Ectodermal cell (in vitro differentiated cells): Measurements from ENCODE around the gene PCCA.

Source experiments
- H3K27ac ChIP-seq: 2 replicates; pipeline ENCODE4 v1.7.0; 2013; ENCODE audit warnings: mild to moderate bottlenecking, low read depth, low read length; ENCODE audit not compliant: insufficient read depth, poor library complexity, severe bottlenecking
- H3K27me3 ChIP-seq: 2 replicates; pipeline ENCODE4 v1.7.0; 2013; ENCODE audit warnings: mild to moderate bottlenecking, low read length; ENCODE audit not compliant: insufficient read depth, control insufficient read depth, poor library complexity, severe bottlenecking
- H3K36me3 ChIP-seq: one replicate; pipeline ENCODE4 v1.7.0; 2013; ENCODE audit warnings: low read length; ENCODE audit not compliant: control insufficient read depth, insufficient read depth
- H3K4me1 ChIP-seq: one replicate; pipeline ENCODE4 v1.7.0; 2013; ENCODE audit warnings: low read length; ENCODE audit not compliant: control insufficient read depth, insufficient read depth
- H3K4me3 ChIP-seq: 2 replicates; pipeline ENCODE4 v1.7.0; 2013; ENCODE audit warnings: low read depth, low read length, control low read depth; ENCODE audit not compliant: insufficient read depth
- H3K9me3 ChIP-seq: 2 replicates; pipeline ENCODE4 v1.7.0; 2013; ENCODE audit warnings: mild to moderate bottlenecking, low read length, moderate library complexity; ENCODE audit not compliant: control insufficient read depth
- WGBS, 2 experiments: methylation state at CpG; one replicate each; pipeline ENCODE4 v1.1.7; 2013; ENCODE audit warnings: missing lambda C conversion rate in 2 of 2; 5-methylcytosine and 5-hydroxymethylcytosine counted together

Gene PCCA

GRCh38 chr13:100230769-100231149 is 141.9 kb downstream of the PCCA start:
- no peaks in the 10 kb centered on the region for H3K36me3 ChIP-seq
- WGBS, 2 experiments = 88 to 90% methylated on average over 3 of the region's 3 CpGs
- H3K4me1 ChIP-seq = peaks cover 9% of the 10 kb centered on the region
- H3K4me3 ChIP-seq = no peak overlapping the region
- H3K27ac ChIP-seq = no peak overlapping the region
- H3K27me3 ChIP-seq = no peaks in the 10 kb centered on the region
- no peaks in the 10 kb centered on the region for H3K9me3 ChIP-seq

GRCh38 chr13:100231176-100231575 is 142.3 kb downstream of the PCCA start:
- 92 to 98% methylated on average over 3 of the region's 3 CpGs for WGBS, 2 experiments
- Histone ChIP-seq H3K4me3 (no peak overlapping the region), H3K27me3 (no peaks in the 10 kb centered on the region), H3K27ac (peak overlapping the region; percentile 16), H3K36me3 (no peaks in the 10 kb centered on the region), H3K4me1 (peaks cover 9% of the 10 kb centered on the region), H3K9me3 (no peaks in the 10 kb centered on the region)

GRCh38 chr13:100234006-100234405 is 145.1 kb downstream of the PCCA start:
- Histone ChIP-seq H3K27me3 (no peaks in the 10 kb centered on the region), H3K36me3 (no peaks in the 10 kb centered on the region), H3K4me3 (no peak overlapping the region), H3K9me3 (no peaks in the 10 kb centered on the region), H3K4me1 (peaks cover 9% of the 10 kb centered on the region), H3K27ac (peak overlapping the region; percentile 45)
- WGBS, 2 experiments = 36 to 53% methylated on average over 3 to 4 of the region's 4 CpGs

DNA sequence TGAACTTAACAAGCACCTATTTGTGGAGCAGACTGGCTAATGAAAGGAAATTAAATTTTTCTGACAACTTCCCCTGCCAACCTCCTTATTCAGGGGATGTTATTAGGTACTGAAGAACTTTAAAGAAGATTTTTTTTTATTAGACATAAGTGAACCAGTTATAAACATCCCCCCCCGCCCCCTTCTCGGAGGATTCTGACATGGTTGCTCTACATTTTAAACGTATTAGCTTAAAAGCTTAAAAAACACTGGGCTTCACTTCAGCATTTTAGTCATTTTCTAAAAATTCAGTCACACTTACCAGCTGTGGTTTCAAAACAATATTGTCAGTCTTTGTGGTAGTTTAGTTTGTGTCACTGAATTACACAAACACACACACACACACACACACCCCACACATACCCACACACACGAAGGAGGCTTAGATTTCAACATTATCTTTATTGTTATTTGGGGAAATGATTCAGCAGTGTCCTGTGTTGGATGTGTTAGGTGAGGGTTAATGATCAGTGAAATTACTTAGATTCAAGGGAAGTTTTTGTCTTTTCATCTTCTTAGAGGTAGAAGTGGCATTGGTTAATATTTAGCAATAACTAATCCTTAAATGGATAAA is 145.7 kb downstream of the PCCA start:
- Histone ChIP-seq H3K27ac (peak overlapping the region; percentile 45), H3K9me3 (no peaks in the 10 kb centered on the region), H3K27me3 (no peaks in the 10 kb centered on the region), H3K36me3 (no peaks in the 10 kb centered on the region), H3K4me1 (peaks cover 9% of the 10 kb centered on the region), H3K4me3 (no peak overlapping the region)
- 52 to 83% methylated on average over 3 of the region's 4 CpGs for WGBS, 2 experiments

- 82 to 91% methylated on average over 5 of the region's 5 CpGs for WGBS, 2 experiments
- Histone ChIP-seq H3K27me3 (no peaks in the 10 kb centered on the region), H3K36me3 (no peaks in the 10 kb centered on the region), H3K9me3 (no peaks in the 10 kb centered on the region), H3K4me3 (no peak overlapping the region), H3K27ac (no peak overlapping the region), H3K4me1 (peaks cover 9% of the 10 kb centered on the region)
These were observed 146.5 kb downstream of the PCCA start for GRCh38 chr13:100235311-100235901.

DNA sequence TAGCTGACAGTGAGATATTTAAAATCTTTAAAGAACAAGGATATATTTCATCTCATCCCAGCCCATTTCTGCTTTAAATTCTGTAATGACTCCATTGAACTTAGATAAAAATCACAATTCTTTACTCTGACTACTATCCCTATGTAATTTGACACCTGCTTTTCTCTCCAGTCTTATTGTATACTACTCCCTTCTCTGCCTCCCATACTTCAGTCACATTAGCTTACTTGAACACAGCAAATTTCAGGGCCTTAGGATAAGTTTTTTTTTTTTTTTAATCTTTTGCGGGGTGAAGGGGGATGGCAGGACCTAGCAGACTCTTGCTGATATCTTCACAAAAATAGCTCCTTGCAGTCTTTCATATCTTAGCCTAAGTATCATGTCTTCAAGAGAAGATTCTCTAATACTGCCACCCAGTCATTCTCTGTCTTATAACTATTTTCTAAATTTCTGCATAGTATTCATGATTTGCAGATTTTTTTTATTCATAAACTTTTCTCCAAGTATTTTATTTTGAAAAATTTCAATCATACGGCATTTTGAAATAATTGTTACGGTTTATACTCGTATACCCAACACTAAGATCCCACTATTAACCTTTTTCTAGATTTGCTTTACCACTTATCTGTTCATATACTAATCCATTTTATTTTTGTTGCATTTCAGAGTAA is 151.4 kb downstream of the PCCA start:
- H3K27me3 ChIP-seq = no peaks in the 10 kb centered on the region
- H3K4me3 ChIP-seq = no peak overlapping the region
- no peak overlapping the region for H3K27ac ChIP-seq
- WGBS, 2 experiments = 90 to 92% methylated on average over 4 of the region's 4 CpGs
- H3K4me1 ChIP-seq = no peaks in the 10 kb centered on the region
- H3K9me3 ChIP-seq = no peaks in the 10 kb centered on the region
- no peaks in the 10 kb centered on the region for H3K36me3 ChIP-seq

DNA sequence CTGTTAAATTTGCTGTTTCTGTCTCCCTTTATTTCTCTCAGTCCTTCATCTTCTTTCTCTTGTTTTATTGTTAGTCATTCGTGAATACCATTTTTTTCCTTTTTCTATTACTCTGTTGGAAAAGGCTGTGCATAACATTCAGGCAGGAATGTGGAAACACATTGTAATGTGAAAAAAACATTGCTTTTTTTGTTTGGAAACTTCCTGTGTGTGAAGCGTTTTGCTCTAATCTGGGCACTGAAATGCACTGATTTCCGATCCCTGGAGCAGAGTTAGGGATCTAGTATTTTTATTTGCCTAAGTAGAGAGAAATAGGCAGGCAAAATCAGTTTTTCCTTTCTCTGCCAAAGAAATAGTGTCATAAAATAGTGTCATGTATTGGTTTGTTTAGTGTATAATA is 155.5 kb downstream of the PCCA start:
- Histone ChIP-seq H3K4me1 (no peaks in the 10 kb centered on the region), H3K27me3 (no peaks in the 10 kb centered on the region)
- 62 to 66% methylated on average over 2 to 3 of the region's 3 CpGs for WGBS, 2 experiments

DNA sequence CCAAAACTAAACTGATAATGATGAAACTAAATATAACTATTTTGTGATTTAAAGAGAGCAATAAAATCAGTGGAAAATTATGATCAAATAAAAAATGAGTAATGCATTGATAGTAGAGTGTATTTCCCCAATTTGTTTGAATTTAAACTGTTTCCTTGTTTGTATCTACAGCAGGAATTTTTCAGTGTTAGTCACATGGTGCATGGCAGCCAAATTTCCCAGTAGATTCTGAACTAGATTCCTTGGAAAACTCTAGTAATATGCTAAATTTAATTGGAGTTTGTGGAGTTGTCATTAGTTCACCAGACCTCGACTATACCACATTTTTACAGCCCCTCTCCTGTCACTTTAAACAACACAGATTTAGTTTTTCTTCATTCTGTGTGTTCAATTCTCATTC is 156.2 kb downstream of the PCCA start:
- H3K27me3 ChIP-seq = no peaks in the 10 kb centered on the region
- no peaks in the 10 kb centered on the region for H3K36me3 ChIP-seq
- H3K4me3 ChIP-seq = no peak overlapping the region
- 100% methylated on average over 1 of the region's 1 CpG; no CpG with 5 or more reads in 1 of the 2 experiments for WGBS, 2 experiments
- H3K9me3 ChIP-seq = no peaks in the 10 kb centered on the region
- H3K27ac ChIP-seq = no peak overlapping the region
- no peaks in the 10 kb centered on the region for H3K4me1 ChIP-seq

More for the DNA sequence above, 155.5 kb downstream of the PCCA start:
- Histone ChIP-seq H3K9me3 (no peaks in the 10 kb centered on the region), H3K36me3 (no peaks in the 10 kb centered on the region), H3K4me3 (no peak overlapping the region), H3K27ac (no peak overlapping the region)

DNA sequence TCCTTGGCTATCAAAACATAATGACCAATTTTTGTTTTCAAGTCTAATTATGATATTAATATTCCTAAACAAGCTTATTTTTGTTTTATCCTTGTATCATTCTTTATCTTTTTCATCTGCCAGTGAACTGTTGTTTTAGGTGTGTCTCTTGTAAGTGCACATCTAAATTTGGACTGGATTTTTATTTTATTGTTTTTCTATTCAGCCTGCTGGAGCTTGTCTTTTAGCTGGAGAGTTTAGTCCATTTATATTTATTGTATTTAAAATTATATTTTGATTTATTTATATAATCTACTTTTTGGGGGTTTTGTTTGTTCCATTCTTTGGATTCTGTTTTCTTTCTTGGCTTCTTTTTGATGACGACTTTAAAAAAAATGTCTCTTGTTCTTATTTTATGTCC is 159.0 kb downstream of the PCCA start:
- Histone ChIP-seq H3K36me3 (no peaks in the 10 kb centered on the region), H3K27ac (no peak overlapping the region), H3K27me3 (no peaks in the 10 kb centered on the region), H3K4me1 (no peaks in the 10 kb centered on the region), H3K4me3 (no peak overlapping the region), H3K9me3 (no peaks in the 10 kb centered on the region)
- WGBS, 2 experiments = 100% methylated on average over 1 of the region's 1 CpG; no CpG with 5 or more reads in 1 of the 2 experiments

GRCh38 chr13:100254002-100254401 is 165.1 kb downstream of the PCCA start:
- no peaks in the 10 kb centered on the region for H3K4me1 ChIP-seq
- H3K4me3 ChIP-seq = no peak overlapping the region
- H3K36me3 ChIP-seq = no peaks in the 10 kb centered on the region
- H3K27me3 ChIP-seq = no peaks in the 10 kb centered on the region
- H3K9me3 ChIP-seq = no peaks in the 10 kb centered on the region
- WGBS, 2 experiments = 85 to 89% methylated on average over 6 to 7 of the region's 7 CpGs
- no peak overlapping the region for H3K27ac ChIP-seq
